ENCODE measurements around the gene MAD1L1.

Gene MAD1L1

GRCh38 chr7:2241580-2242540 lies 9.1 kb upstream of the MAD1L1 start, which contains the start of the genes MRM2 and NUDT1:
TSS of gene MRM2 (minus strand) at chr7:2242205. CDS start at chr7:2242169, 36 bp downstream.
TSS of gene NUDT1 (plus strand) at chr7:2242226. CDS start at chr7:2244575, 2,349 bp downstream.
- peak; percentile 48 for DNase-seq (ENCODE audit: low read depth)

- no peak for DNase-seq (ENCODE audit: low read depth)
Measured at GRCh38 chr7:2239242-2239641, 6.5 kb upstream of the MAD1L1 start.

DNA sequence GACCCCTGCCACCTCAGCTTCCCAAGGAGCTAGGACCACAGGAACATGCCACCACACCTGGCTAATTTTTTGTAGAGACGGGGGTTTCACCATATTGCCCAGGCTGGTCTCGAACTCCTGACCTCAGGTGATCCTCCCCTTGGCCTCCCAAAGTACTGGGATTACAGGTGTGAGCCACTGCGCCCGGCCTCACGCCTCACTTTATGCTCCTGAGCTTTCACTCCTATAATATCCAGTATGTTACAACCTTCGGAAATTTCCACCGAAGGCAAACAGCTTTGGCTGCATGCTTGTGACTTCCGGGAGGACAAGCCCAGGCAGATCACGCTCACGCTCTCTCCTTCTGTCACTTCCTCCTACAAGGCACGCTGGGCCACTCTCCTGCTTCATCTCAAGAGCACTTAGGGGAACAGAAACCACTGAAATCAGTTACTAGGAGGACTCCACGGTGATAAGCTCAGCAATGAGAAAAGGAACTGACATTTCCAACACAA lies 4.4 kb upstream of the MAD1L1 start:
- DNase-seq (ENCODE audit: low read depth), result no peak

- DNase-seq (ENCODE audit: low read depth), result no peak
Measured at GRCh38 chr7:2233926-2234325, 1.2 kb upstream of the MAD1L1 start.

DNA sequence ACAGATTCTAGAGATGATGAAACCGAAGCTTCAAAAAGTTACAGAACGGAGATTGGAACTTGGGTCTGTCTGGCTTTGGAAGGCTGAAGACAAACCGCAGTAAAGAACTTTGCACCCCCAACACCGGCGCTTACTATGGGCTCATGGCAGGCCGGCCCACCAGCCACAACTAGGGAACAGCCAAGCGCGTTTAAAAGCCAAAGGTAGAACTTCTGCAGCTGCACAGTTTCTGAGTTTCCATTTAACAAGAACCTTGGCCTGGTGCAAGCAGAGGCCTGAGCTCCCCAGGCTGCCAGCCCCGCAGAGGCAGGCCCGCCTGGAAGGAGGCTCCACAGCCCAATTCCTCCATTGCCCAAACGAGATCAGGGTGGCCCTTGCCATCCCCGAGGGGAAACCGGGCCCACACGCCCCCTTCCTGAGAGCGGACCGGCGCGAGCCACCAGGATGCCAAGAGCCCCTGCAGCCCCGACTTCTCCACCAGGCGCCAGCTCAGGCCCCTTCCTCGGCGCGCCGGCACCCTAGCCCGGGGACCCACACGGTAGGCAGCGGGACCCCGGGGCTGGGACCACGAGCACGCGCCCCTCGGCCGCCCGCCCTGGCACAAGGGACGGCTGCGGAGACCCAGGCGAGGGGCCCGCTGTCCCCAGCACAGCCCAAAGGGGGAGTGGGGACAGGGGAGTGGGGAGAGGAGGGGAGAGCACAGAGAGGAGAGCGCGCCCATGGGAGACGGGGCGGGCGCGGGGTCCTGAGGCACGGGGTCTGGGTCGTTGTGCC lies 566 bp downstream of the MAD1L1 start:
- no peak for DNase-seq (ENCODE audit: low read depth)

DNA sequence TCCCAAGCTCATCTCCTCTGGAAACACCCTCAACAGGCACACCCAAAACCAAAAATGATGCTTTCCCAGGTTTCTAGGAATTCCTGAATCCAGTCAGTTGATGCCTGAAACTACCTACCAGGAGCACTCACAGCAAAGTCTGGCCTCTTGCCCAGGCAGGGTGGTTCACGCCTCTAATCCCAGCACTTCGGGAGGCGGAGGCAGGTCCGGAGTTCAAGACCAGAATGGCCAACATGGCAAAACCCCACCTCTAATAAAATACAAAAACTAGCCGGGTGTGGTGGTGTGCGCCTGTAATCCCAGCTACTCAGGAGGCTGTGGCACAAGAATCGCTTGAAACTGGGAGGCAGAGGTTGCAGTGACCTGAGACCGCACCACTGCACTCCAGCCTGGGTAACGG lies 1.9 kb downstream of the MAD1L1 start:
- DNase-seq (ENCODE audit: low read depth), result no peak

DNA sequence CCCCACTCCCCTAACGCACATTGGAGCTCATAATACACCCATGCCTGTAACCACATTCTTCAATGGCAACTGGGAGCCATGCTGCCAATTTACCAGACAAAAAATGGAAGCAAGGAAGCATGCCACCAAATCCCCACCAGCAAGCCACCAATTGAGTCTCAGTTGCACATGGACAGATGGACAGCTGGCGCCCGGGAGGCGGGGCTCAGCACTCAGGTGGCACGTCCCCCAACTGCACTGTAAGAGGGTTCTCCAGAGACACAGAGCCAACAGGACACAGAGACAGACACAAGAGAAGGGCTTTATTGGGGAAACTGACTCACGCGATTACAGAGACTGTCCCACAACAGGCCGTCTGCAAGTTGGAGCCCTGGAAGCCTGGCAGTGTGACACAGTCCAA lies 2.5 kb downstream of the MAD1L1 start:
- no peak for DNase-seq (ENCODE audit: low read depth)

DNA sequence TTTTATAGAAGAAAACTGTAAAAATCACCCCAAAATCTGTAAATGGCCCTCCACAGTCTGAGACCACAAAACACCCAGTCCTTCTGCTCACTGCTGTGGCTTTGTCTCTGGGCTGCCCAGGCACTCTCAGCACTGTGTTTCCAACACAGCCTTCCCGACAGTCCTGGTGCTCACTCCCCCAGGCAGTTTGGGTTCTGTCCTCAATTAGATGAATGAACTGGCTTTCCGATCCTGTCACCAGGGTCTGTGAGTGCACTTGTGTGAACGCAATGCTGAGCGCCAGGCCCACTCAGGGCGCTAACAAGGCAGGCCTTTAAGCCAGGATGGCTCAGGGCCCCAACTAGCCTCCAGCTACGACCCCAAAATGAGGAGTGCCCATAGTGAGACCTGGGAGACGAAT lies 3.3 kb downstream of the MAD1L1 start:
- no peak for DNase-seq (ENCODE audit: low read depth)

DNA sequence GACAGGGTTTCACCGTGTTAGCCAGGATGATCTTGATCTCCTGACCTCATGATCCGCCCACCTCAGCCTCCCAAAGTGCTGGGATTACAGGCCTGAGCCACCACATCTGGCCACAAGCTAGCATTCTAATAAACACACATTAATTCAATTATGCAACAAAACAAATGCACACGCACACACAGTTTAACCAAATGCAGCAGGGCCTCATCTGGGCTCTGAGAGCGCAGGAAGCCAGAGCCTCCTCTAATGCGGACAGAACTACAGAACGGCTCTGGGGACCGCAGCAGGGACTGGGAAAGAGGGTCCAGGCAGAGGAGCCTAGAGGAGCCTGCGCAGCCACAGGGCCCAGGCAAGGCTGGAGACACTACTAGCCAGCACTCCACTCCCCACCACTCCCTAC lies 3.8 kb downstream of the MAD1L1 start:
- DNase-seq (ENCODE audit: low read depth), result no peak

DNA sequence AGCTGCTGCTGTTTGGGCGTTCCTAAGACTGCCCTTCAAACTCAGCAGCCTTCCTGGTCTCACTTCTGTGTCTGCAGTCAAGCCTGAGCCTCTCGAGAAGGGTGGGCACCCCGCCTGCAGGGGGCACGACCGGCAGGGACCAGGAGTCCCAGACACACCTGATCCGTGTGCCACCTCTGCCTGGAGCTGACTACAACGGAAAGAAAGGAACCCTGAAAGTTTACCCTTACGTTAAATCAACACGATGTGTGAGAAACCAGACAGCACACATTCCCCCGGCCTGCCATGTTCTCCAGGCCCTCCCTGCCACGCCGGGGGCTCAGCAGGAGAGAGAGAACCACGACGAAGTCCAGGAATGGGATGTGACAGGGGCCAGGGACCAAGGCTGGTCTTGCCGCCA lies 5.0 kb downstream of the MAD1L1 start:
- no peak for DNase-seq (ENCODE audit: low read depth)

DNA sequence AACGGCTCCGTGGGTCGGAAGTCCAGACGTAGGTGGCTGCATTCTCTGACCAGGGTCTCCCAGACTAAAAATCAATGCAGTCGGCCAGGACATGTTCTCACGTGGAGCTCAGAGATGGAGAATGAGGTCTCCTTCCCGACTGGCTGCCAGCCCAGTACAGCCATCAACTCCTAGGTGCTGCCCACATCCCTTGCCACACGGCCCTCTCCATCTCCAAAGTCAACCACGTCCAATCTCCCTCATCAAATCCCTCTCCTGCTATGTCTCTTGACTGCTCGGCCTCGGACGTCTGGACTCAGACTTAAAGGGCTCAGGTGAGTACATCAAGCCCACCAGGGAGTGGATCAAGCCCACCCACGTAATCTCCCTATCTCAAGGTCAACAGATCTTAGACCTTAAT lies 6.9 kb downstream of the MAD1L1 start:
- DNase-seq (ENCODE audit: low read depth), result no peak

DNA sequence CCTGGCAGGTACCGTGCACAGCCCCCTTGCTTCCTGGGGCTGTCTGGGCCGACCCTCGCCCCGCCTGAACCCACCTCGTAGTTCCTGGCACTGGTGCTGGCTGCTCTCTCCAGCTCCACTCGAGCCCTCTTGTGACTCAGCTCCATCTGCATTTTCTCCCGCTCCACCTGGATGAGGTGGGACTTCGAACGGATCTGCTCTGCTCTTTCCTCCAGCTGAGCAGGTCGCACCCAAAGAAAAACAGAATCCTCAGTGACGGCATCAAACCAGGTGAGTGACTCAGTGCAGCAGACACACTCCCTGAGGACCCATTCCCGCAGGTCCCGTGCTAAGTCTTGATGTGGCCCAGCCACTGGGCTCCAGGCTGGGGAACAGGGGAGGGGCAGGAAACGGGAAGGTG lies 7.4 kb downstream of the MAD1L1 start:
- no peak for DNase-seq (ENCODE audit: low read depth)

GRCh38 chr7:2224934-2225333 lies 7.8 kb downstream of the MAD1L1 start:
- no peak for DNase-seq (ENCODE audit: low read depth)

DNA sequence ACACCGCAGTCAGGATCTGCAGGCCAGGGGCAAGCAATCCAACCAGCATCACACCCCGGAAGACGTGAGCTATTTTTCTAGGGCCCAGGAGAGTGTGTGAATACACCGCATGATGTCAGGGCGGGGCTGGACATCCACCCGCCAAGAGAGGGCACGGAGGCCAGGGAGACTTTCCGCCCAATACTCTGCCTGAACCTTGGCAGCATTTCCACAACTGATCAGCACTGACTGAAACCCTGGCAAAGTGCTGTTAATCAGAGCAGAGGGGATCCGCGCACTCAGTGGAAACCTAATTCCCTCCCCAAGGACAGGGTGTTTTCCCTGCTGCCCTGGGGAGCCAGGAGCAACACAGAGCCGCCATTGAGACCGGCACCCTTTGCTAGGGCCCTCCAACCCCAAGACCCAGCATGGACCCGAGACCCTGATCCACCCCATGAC lies 8.2 kb downstream of the MAD1L1 start:
- DNase-seq (ENCODE audit: low read depth), result no peak

DNA sequence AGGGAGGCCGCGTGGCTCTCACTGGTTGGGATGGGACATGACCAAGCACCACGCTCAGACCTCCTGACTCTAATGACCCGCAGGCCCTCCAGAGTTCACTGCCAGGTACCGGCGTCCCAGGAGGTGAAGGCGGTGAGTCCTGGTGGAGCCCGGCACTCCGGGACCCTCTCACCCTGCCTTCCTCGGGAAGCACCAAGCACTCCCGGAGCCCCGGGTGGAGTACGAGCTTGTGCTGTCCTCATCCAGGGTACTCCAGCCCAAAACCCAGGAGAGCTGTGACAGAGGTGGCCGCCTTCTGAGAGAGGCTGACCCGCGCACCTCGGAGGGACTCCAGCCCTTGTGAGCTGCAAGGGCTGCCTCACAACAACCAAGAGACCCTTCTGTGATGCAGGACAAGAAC lies 9.4 kb downstream of the MAD1L1 start:
- DNase-seq (ENCODE audit: low read depth), result no peak

- no peak for DNase-seq (ENCODE audit: low read depth)
Measured at GRCh38 chr7:2222516-2222915, 10.2 kb downstream of the MAD1L1 start.

- DNase-seq (ENCODE audit: low read depth), result no peak
Measured at GRCh38 chr7:2220954-2221353, 11.8 kb downstream of the MAD1L1 start.

DNA sequence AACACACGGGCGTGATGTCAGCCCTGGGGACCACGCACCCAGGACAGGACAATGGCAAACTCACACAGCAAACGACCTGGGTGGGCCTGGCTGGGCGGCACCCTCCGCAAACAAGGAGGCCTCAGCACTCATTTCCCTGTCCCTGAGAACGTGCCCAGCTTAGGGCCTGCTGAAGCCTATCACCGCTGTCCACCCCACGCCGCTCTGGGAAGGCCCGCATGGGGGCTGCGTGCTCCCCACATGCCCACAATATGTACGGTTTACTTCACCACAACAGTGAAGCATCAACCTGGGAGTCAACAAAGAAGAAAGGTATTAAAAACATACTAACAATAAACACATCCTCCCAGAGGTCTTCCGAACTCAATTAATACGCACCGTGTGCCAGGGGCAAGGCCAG lies 12.2 kb downstream of the MAD1L1 start:
- DNase-seq (ENCODE audit: low read depth), result no peak

DNA sequence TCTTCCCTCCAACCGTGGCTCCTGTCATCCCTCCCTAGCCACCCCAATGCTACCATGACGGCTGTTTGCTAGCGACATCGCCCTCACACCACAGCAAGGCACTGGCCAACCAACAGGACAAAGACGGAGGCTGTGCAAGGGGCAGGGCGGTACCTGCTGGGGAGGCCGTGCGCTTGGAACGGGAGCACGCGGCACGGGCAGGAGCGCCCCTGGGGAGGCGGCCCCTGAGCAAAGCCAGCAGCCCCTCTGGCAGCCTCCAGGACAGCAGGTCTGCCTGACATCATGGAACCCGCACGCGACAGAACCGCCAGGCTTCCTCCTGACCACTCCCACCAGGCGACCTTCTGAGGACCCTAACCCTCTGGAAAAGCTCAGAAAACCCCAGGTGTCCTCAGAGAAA lies 12.7 kb downstream of the MAD1L1 start:
- DNase-seq (ENCODE audit: low read depth), result no peak

GRCh38 chr7:2219606-2220005 lies 13.1 kb downstream of the MAD1L1 start:
- DNase-seq (ENCODE audit: low read depth), result no peak

DNA sequence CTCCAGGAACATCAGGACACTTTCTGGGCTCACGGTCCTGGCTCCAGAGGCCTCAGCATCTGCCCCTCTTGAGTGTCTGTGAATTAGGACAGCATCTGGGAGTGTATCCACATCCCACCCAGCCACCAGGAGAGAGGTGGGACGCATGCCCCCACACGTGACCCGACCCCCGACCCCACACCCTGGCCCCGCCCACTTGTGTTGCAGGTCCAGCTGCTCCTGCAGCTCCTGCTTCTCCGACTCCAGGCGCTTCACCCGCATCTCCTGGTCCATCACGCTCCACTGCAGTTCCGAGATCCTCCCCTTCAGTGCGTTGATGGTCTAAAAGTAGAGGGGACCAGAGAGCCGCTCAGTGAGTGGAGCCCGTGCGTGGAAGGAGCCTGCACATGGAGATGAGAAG lies 13.6 kb downstream of the MAD1L1 start:
- DNase-seq (ENCODE audit: low read depth), result no peak

GRCh38 chr7:2218444-2218785 lies 14.3 kb downstream of the MAD1L1 start:
- DNase-seq (ENCODE audit: low read depth), result no peak
